ENCODE data around the gene SPEM3.

- TF ChIP-seq YY1 (IDR thresholded peaks at IDR 0.05; ENCODE audit: insufficient read depth, insufficient replicate concordance, low read depth, low read length) (no peak), FOXJ3 (CRISPR knock-in tag; IDR thresholded peaks at IDR 0.05; ENCODE audit: borderline replicate concordance) (no peak), TBL1XR1 (IDR thresholded peaks at IDR 0.05; ENCODE audit: borderline replicate concordance, low read length, partially characterized antibody) (no peak)
- TF ChIP-seq, protein P1, sequence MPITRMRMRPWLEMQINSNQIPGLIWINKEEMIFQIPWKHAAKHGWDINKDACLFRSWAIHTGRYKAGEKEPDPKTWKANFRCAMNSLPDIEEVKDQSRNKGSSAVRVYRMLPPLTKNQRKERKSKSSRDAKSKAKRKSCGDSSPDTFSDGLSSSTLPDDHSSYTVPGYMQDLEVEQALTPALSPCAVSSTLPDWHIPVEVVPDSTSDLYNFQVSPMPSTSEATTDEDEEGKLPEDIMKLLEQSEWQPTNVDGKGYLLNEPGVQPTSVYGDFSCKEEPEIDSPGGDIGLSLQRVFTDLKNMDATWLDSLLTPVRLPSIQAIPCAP (CRISPR knock-in tag; IDR thresholded peaks at IDR 0.05; ENCODE audit: low read depth) = no peak
Measured at GRCh38 chr17:7403727-7403976, 25.0 kb upstream of the SPEM3 start.

All from HepG2 (cell line).